ENCODE data around the gene ALCAM.

DNA sequence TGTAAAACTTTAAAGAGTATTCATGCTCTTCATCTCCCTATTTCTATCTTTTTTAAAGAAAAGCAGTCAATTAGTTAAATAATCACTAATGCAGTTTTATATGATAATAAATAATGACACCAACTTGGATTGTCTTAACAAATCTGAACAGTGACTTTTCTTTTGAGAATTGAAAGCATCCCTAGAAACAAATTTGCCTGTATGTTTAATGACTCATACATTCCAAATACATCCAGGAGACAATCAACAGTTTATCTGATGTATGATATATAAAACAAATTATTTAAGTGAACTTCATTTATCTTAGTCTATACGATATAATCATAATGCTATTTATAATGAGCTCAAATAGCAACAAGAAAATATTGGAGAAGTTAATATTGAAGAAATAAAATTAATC is 78.0 kb downstream of the ALCAM start:
- TF ChIP-seq, protein P1, sequence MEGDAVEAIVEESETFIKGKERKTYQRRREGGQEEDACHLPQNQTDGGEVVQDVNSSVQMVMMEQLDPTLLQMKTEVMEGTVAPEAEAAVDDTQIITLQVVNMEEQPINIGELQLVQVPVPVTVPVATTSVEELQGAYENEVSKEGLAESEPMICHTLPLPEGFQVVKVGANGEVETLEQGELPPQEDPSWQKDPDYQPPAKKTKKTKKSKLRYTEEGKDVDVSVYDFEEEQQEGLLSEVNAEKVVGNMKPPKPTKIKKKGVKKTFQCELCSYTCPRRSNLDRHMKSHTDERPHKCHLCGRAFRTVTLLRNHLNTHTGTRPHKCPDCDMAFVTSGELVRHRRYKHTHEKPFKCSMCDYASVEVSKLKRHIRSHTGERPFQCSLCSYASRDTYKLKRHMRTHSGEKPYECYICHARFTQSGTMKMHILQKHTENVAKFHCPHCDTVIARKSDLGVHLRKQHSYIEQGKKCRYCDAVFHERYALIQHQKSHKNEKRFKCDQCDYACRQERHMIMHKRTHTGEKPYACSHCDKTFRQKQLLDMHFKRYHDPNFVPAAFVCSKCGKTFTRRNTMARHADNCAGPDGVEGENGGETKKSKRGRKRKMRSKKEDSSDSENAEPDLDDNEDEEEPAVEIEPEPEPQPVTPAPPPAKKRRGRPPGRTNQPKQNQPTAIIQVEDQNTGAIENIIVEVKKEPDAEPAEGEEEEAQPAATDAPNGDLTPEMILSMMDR (IDR thresholded peaks at IDR 0.05; ENCODE audit: poor library complexity, severe bottlenecking): no peak
- no peak for TF ChIP-seq POLR2AphosphoS5 (IDR thresholded peaks at IDR 0.05)
- no peak for TF ChIP-seq TAF1 (IDR thresholded peaks at IDR 0.05; ENCODE audit: low read depth)
- TF ChIP-seq EZH2 (IDR thresholded peaks at IDR 0.05; ENCODE audit: borderline replicate concordance, insufficient read depth, low read length, poor library complexity, severe bottlenecking): no peak
- no peak for TF ChIP-seq RAD21 (conservative IDR thresholded peaks at IDR 0.05)

Measured in neural cell (in vitro differentiated cells).